ENCODE results near the gene ATP2B2. TPM values are rescaled to one million over a fixed set of nuclear protein-coding genes. Genes with fewer than 3 reads are reported as not detected.

The ATP2B2 gene
- total RNA-seq, 6 experiments from 2014 or later: 25.9 to 45.1 (median 35.1) TPM

- 56% methylated on average over 5 of the region's 19 CpGs for WGBS (ENCODE audit: insufficient coverage, low coverage, low lambda C conversion rate, missing lambda C conversion rate)
- no peaks in the 10 kb centered on the region for H3K27me3 ChIP-seq
- no peaks in the 10 kb centered on the region for H3K36me3 ChIP-seq
- H3K4me3 ChIP-seq: no peak overlapping the region
- H3K9me3 ChIP-seq: no peaks in the 10 kb centered on the region
- DNase-seq (peak in 2 of 3 donors; percentile 29 to 35), ATAC-seq (peak in 1 of 4 donors; percentile 30)
- TF ChIP-seq CTCF (IDR thresholded peaks at IDR 0.05) (no peak), POLR2A (IDR thresholded peaks at IDR 0.05) (no peak)
- H3K4me1 ChIP-seq: no peaks in the 10 kb centered on the region
- intact Hi-C loops (cut with DNase I): no loop called here
- H3K27ac ChIP-seq: no peak overlapping the region
These were observed 46.6 kb upstream of the ATP2B2 start for GRCh38 chr3:10551821-10552630.

GRCh38 chr3:10551139-10551538, 45.8 kb upstream of the ATP2B2 start:
- ATAC-seq (no peak), DNase-seq (peak in 1 of 3 donors; percentile 4)
- Histone ChIP-seq H3K9me3 (no peaks in the 10 kb centered on the region), H3K27me3 (no peaks in the 10 kb centered on the region), H3K4me3 (no peak overlapping the region), H3K36me3 (no peaks in the 10 kb centered on the region), H3K4me1 (no peaks in the 10 kb centered on the region), H3K27ac (no peak overlapping the region)
- WGBS (ENCODE audit: insufficient coverage, low coverage, low lambda C conversion rate, missing lambda C conversion rate): 73% methylated on average over 5 of the region's 9 CpGs
- intact Hi-C loops (cut with DNase I): no loop called here
- TF ChIP-seq POLR2A (IDR thresholded peaks at IDR 0.05): no peak
- TF ChIP-seq CTCF (IDR thresholded peaks at IDR 0.05): no peak

GRCh38 chr3:10550705-10551104, 45.3 kb upstream of the ATP2B2 start:
- intact Hi-C loops (cut with DNase I): no loop called here
- Histone ChIP-seq H3K9me3 (no peaks in the 10 kb centered on the region), H3K36me3 (no peaks in the 10 kb centered on the region), H3K4me1 (no peaks in the 10 kb centered on the region), H3K4me3 (no peak overlapping the region), H3K27me3 (no peaks in the 10 kb centered on the region), H3K27ac (no peak overlapping the region)
- 67% methylated on average over 3 of the region's 10 CpGs for WGBS (ENCODE audit: insufficient coverage, low coverage, low lambda C conversion rate, missing lambda C conversion rate)
- no peak for ATAC-seq
- DNase-seq: peak in 1 of 3 donors; percentile 18
- no peak for TF ChIP-seq POLR2A (IDR thresholded peaks at IDR 0.05)
- no peak for TF ChIP-seq CTCF (IDR thresholded peaks at IDR 0.05)

GRCh38 chr3:10549617-10550230, 44.3 kb upstream of the ATP2B2 start:
- no peaks in the 10 kb centered on the region for H3K27me3 ChIP-seq
- no peak overlapping the region for H3K27ac ChIP-seq
- no peak for ATAC-seq
- no peak for TF ChIP-seq POLR2A (IDR thresholded peaks at IDR 0.05)
- TF ChIP-seq CTCF (IDR thresholded peaks at IDR 0.05): no peak
- no peak overlapping the region for H3K4me3 ChIP-seq
- intact Hi-C loops (cut with DNase I): no loop called here
- no peaks in the 10 kb centered on the region for H3K4me1 ChIP-seq
- no peaks in the 10 kb centered on the region for H3K36me3 ChIP-seq
- H3K9me3 ChIP-seq: no peaks in the 10 kb centered on the region
- 100% methylated on average over 1 of the region's 2 CpGs for WGBS (ENCODE audit: insufficient coverage, low coverage, low lambda C conversion rate, missing lambda C conversion rate)
- peak in 1 of 3 donors; percentile 18 for DNase-seq

Measured in right lobe of liver (tissue), 6 donors.